Fibroblast of gingiva (primary cell): Measurements from ENCODE around the gene CEP72.
"Not testable (repeated sequence)": the region's sequence is repeated elsewhere in the genome, so short reads cannot be mapped to it uniquely, and the experiment has no call there.

Source experiments
- DNase-seq: peaks from one replicate; pipeline ENCODE4 v3.0.0-alpha.2; 2011; ENCODE audit warnings: low read depth

Gene CEP72

GRCh38 chr5:685262-686171 is 73.4 kb downstream of the CEP72 start:
- DNase-seq = no peak

GRCh38 chr5:686172-686523 is 74.0 kb downstream of the CEP72 start:
- DNase-seq = not testable (repeated sequence)

- DNase-seq = not testable (repeated sequence)
These were observed 74.8 kb downstream of the CEP72 start for GRCh38 chr5:686936-687335.

- not testable (repeated sequence) for DNase-seq
These were observed 76.3 kb downstream of the CEP72 start for GRCh38 chr5:688348-689010.

- DNase-seq = not testable (repeated sequence)
These were observed 78.2 kb downstream of the CEP72 start for GRCh38 chr5:690293-690692.

GRCh38 chr5:691049-691448 is 78.9 kb downstream of the CEP72 start:
- not testable (repeated sequence) for DNase-seq

- DNase-seq = no peak
These were observed 79.8 kb downstream of the CEP72 start for GRCh38 chr5:691817-692528.

GRCh38 chr5:692529-693041 is 80.4 kb downstream of the CEP72 start:
- not testable (repeated sequence) for DNase-seq

- DNase-seq = peak; percentile 42
These were observed 81.3 kb downstream of the CEP72 start, which contains the start of gene TPPP for GRCh38 chr5:693271-694041. TSS of gene TPPP (minus strand) at chr5:693352. CDS start at chr5:678060, 15,292 bp downstream.

GRCh38 chr5:694042-694431 is 81.9 kb downstream of the CEP72 start:
- DNase-seq = not testable (repeated sequence)

- not testable (repeated sequence) for DNase-seq
These were observed 83.3 kb downstream of the CEP72 start for GRCh38 chr5:695475-695874.

GRCh38 chr5:696191-696590 is 84.1 kb downstream of the CEP72 start:
- DNase-seq = not testable (repeated sequence)

GRCh38 chr5:696753-697702 is 84.9 kb downstream of the CEP72 start:
- not testable (repeated sequence) for DNase-seq
